HEK293T (cell line): ENCODE results near the gene IMPG1.

ENCODE experiments used
- CTCF ChIA-PET: fragments of 350-600 bp; formaldehyde crosslinking; extraction: SDS; loops from one replicate; lab custom pipeline; 2021; ENCODE audit warnings: antibody characterized with exemption, inconsistent platforms; lab: Yijun Ruan, JAX
- POLR2A ChIA-PET: fragments of 350-600 bp; formaldehyde crosslinking; extraction: SDS; loops from one replicate; lab custom pipeline; 2020; ENCODE audit warnings: antibody characterized with exemption, inconsistent platforms; lab: Yijun Ruan, JAX
- DNase-seq: peaks from one replicate; pipeline ENCODE4 v3.0.0; 2012; ENCODE audit warnings: mixed read lengths; ENCODE audit errors: extremely low spot score
- ARNT ChIP-seq: fragments of 450-650 bp; IDR thresholded peaks from 2 replicates; pipeline ENCODE4 v1.6.1; 2017; ENCODE audit warnings: mild to moderate bottlenecking
- BHLHE40 ChIP-seq: fragments of 450-650 bp; IDR thresholded peaks from 2 replicates; pipeline ENCODE4 v1.6.1; 2016; ENCODE audit warnings: mild to moderate bottlenecking, moderate library complexity, borderline replicate concordance
- CTBP1 ChIP-seq: fragments of 450-650 bp; IDR thresholded peaks from 2 replicates; pipeline ENCODE4 v1.6.1; 2016; ENCODE audit warnings: borderline replicate concordance
- ELF4 ChIP-seq: fragments of 450-650 bp; IDR thresholded peaks from 2 replicates; pipeline ENCODE4 v1.6.1; 2017; ENCODE audit warnings: antibody characterized with exemption
- FOXA1 ChIP-seq: fragments of 450-650 bp; IDR thresholded peaks from 2 replicates; pipeline ENCODE4 v1.6.1; 2016; ENCODE audit warnings: mild to moderate bottlenecking
- FOXK2 ChIP-seq: fragments of 450-650 bp; IDR thresholded peaks from 2 replicates; pipeline ENCODE4 v1.6.1; 2016; ENCODE audit warnings: mild to moderate bottlenecking
- FOXM1 ChIP-seq: fragments of 450-650 bp; IDR thresholded peaks from 2 replicates; pipeline ENCODE4 v1.6.1; 2017; ENCODE audit warnings: mild to moderate bottlenecking, borderline replicate concordance
- HDGF ChIP-seq: fragments of 450-650 bp; IDR thresholded peaks from 2 replicates; pipeline ENCODE4 v1.6.1; 2017; ENCODE audit warnings: antibody characterized with exemption, borderline replicate concordance
- L3MBTL2 ChIP-seq: fragments of 450-650 bp; conservative IDR thresholded peaks from 2 replicates; pipeline ENCODE4 v1.6.1; 2016; ENCODE audit warnings: mild to moderate bottlenecking
- LEF1 ChIP-seq: fragments of 450-650 bp; IDR thresholded peaks from 2 replicates; pipeline ENCODE4 v1.6.1; 2017; ENCODE audit warnings: mild to moderate bottlenecking, borderline replicate concordance
- NFRKB ChIP-seq: fragments of 450-650 bp; IDR thresholded peaks from 2 replicates; pipeline ENCODE4 v1.6.1; 2016; ENCODE audit warnings: mild to moderate bottlenecking, moderate library complexity
- SP1 ChIP-seq: fragments of 450-650 bp; IDR thresholded peaks from 2 replicates; pipeline ENCODE4 v1.6.1; 2017
- SUZ12 ChIP-seq: fragments of 450-650 bp; IDR thresholded peaks from 2 replicates; pipeline ENCODE4 v1.6.1; 2016; ENCODE audit warnings: mild to moderate bottlenecking
- TARDBP ChIP-seq: fragments of 450-650 bp; IDR thresholded peaks from 2 replicates; pipeline ENCODE4 v1.6.1; 2016
- ZNF384 ChIP-seq: fragments of 450-650 bp; IDR thresholded peaks from 2 replicates; pipeline ENCODE4 v1.6.1; 2016
- TF ChIP-seq, protein P1 (sequence below): fragments of 450-650 bp; IDR thresholded peaks from 2 replicates; pipeline ENCODE4 v1.6.1; 2016

Gene IMPG1

DNA sequence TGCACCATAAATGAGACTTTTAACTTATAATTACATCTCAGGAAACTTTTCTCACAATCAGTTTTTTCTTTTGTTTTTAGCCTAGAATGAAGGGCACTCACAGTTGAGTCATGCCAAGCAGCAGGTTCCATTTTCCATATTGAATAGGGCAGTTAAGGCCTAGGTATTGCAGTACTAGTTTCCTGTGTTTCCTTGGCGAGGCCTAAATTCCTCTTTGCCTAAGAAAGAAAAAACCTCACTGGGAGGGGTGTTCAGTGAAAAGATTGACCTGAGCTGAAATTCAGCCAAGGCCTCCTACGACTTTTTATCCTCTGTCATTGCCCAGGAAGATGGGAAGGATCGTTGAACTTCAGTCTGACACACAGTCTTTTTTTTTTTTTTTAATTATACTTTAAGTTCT lies 85.5 kb downstream of the IMPG1 start:
- ChIA-PET POLR2A (no interaction called here), CTCF (no interaction called here)
- TF ChIP-seq SUZ12 = no peak
- no peak for TF ChIP-seq BHLHE40
- no peak for TF ChIP-seq TARDBP
- TF ChIP-seq HDGF = no peak
- no peak for TF ChIP-seq FOXM1
- no peak for TF ChIP-seq L3MBTL2
- DNase-seq = no peak

DNA sequence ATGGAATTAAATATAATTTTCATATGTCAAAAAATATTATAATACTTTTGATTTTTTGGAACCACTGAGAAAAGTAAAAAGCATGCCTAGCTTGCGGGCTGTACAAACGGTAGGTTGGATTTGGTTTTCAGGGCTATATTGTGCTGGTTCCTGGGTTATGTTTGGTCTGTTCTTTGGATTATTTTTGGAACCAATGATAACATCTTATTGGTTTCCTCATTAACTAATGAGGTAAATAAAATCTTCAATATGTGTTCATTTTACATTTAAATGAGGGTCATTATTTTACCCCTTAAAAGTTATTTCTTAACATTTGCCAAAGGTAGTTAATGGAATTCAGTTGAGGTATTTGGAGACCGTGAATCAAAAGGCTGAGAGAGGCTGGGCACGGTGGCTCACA lies 96.6 kb downstream of the IMPG1 start:
- POLR2A ChIA-PET = no interaction called here
- TF ChIP-seq SUZ12 = no peak
- no peak for TF ChIP-seq BHLHE40
- no peak for TF ChIP-seq CTBP1
- TF ChIP-seq ELF4 = no peak
- no peak for TF ChIP-seq FOXA1
- no peak for TF ChIP-seq SP1
- no peak for TF ChIP-seq TARDBP
- no peak for TF ChIP-seq L3MBTL2
- TF ChIP-seq NFRKB = no peak
- TF ChIP-seq HDGF = no peak
- no peak for TF ChIP-seq FOXK2
- TF ChIP-seq FOXM1 = no peak
- no peak for TF ChIP-seq ARNT
- no peak for DNase-seq
- CTCF ChIA-PET = no interaction called here

DNA sequence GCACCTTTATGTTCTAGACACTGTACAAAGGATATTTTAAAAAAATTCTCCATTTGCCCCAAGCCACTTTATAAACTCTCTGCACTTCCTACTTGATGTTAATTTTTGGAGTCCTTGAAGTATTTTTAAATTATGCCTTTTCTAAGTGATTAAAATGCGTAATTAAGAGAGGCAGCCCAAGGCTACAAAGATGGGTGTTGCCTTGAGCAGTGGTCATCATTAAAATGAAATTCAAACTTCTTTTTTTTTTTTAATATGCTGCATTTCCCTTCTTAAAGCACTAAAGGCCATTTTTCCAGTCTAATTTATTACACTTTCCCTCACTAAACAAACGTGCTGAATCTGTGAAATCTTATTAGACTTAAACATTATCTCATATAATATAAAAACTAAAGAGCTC lies 102.4 kb downstream of the IMPG1 start:
- CTCF ChIA-PET = interaction anchor here (0.7 kb wide), 1 partner anchor 21 kb away, joined by 4 read pairs; no protein-coding TSS in a partner anchor
- TF ChIP-seq TARDBP (no peak), FOXA1 (no peak), NFRKB (no peak), SP1 (no peak), HDGF (no peak), CTBP1 (no peak), BHLHE40 (no peak), ZNF384 (no peak), ELF4 (no peak), ARNT (no peak), SUZ12 (no peak), L3MBTL2 (no peak), LEF1 (no peak), FOXK2 (no peak), FOXM1 (no peak)
- TF ChIP-seq, protein P1, sequence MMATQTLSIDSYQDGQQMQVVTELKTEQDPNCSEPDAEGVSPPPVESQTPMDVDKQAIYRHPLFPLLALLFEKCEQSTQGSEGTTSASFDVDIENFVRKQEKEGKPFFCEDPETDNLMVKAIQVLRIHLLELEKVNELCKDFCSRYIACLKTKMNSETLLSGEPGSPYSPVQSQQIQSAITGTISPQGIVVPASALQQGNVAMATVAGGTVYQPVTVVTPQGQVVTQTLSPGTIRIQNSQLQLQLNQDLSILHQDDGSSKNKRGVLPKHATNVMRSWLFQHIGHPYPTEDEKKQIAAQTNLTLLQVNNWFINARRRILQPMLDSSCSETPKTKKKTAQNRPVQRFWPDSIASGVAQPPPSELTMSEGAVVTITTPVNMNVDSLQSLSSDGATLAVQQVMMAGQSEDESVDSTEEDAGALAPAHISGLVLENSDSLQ = no peak
- no peak for DNase-seq
- POLR2A ChIA-PET = no interaction called here

DNA sequence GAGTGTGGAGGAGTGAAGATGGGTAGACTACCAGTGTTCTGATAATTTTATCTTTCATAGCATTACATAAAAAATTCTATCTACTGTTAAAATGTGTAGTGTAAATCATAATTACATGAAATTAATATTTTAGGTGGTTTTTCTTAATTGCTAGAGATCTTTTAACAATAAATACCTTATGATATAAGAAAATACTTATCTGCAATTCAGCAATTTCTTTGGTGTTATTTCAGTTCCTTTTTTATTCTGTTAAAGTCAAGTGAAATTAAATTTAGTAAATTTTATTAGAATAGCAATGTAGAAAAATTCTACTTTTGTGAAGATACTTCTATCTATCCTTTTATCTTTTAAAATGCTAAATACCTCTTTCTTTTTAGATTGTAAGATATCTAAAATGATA lies 104.3 kb downstream of the IMPG1 start:
- no peak for DNase-seq
- CTCF ChIA-PET = no interaction called here
- TF ChIP-seq TARDBP (no peak), L3MBTL2 (no peak), FOXA1 (no peak), NFRKB (no peak), ARNT (no peak), FOXK2 (no peak), CTBP1 (no peak), HDGF (no peak), LEF1 (no peak)
- POLR2A ChIA-PET = no interaction called here

DNA sequence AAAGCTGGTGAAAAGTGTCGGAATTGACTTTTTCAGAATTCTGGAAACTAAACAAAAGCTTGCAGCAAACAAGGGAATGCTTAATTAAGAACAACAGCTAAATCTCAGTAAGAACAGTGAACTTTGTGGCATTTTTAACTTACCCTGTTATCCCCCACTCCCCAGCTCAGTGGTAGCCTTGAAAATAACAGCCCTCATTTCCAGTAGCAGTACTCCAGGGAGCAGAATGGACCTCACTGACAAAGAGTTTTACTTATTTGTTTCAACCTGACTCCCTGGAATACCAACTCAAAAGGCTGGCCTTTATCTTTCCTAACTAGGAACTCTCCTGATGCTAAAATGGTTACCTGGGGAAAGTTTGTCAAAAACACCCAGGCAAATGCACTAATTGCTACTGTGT lies 108.9 kb downstream of the IMPG1 start:
- CTCF ChIA-PET = no interaction called here
- DNase-seq = no peak

DNA sequence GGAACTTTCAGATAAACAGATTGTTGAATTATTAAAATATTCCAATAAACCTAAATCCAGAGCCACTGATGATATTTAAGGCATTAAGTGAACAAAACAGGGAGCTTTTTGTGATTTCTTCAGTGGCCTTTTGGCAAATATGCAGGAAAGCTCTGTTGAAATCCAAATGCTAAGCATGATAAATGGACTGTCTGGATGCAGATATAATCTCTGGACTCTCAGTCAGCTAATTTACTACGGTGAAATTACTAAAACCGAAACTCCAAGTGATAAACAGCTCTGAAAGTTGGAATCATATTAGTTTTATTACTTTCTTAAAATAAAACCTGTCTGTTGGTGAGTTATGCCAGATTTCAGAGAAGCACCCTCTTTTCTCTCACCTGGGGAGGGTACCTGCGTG lies 120.3 kb downstream of the IMPG1 start:
- ChIA-PET CTCF (no interaction called here), POLR2A (no interaction called here)
- no peak for DNase-seq
- TF ChIP-seq ELF4 (no peak), FOXM1 (no peak), TARDBP (no peak), NFRKB (no peak), ZNF384 (no peak), ARNT (no peak), SUZ12 (no peak), FOXK2 (no peak), L3MBTL2 (no peak), HDGF (no peak), CTBP1 (no peak)
- TF ChIP-seq, protein P1 = no peak

More for the DNA sequence above, 108.9 kb downstream of the IMPG1 start:
- TF ChIP-seq FOXA1 (no peak), L3MBTL2 (no peak), FOXK2 (no peak), TARDBP (no peak), ZNF384 (no peak), SUZ12 (no peak), ARNT (no peak), HDGF (no peak), LEF1 (no peak), FOXM1 (no peak), NFRKB (no peak), CTBP1 (no peak), SP1 (no peak)
- TF ChIP-seq, protein P1 = no peak
- POLR2A ChIA-PET = no interaction called here
